GM23248 (cell line): ENCODE data around the gene HSD17B10. TPM values are rescaled to one million over a fixed set of nuclear protein-coding genes. Genes with fewer than 3 reads are reported as not detected.
"Not testable (repeated sequence)": the region's sequence is repeated elsewhere in the genome, so short reads cannot be mapped to it uniquely, and the experiment has no call there.

Experiments used
- DNase-seq: peaks from one replicate; pipeline ENCODE4 v3.0.0-alpha.2; 2015
- H2AFZ ChIP-seq: fragments of 200-600 bp; sonication (generic); 2 replicates; pipeline ENCODE4 v1.6.1; 2016; ENCODE audit warnings: antibody characterized with exemption
- H3F3A ChIP-seq: fragments of 200-600 bp; sonication (generic); 2 replicates; pipeline ENCODE4 v1.6.1; 2016; ENCODE audit warnings: mild to moderate bottlenecking, antibody characterized with exemption, mixed run types; ENCODE audit not compliant: insufficient read depth
- H3K27ac ChIP-seq: fragments of 200-600 bp; sonication (generic); 2 replicates; pipeline ENCODE4 v1.5.1; 2016; ENCODE audit warnings: mild to moderate bottlenecking
- H3K27me3 ChIP-seq: fragments of 200-600 bp; sonication (generic); replicated peaks from 2 replicates; pipeline ENCODE4 v1.6.1; 2016; ENCODE audit warnings: mild to moderate bottlenecking; ENCODE audit not compliant: insufficient read depth
- H3K36me3 ChIP-seq: fragments of 200-600 bp; sonication (generic); 2 replicates; pipeline ENCODE4 v1.6.1; 2016; ENCODE audit warnings: low read depth, mild to moderate bottlenecking
- H3K4me1 ChIP-seq: fragments of 200-600 bp; sonication (generic); 2 replicates; pipeline ENCODE4 v1.6.1; 2016; ENCODE audit warnings: mild to moderate bottlenecking; ENCODE audit not compliant: insufficient read depth
- H3K4me2 ChIP-seq: fragments of 200-600 bp; sonication (generic); one replicate; pipeline ENCODE4 v1.6.1; 2016; ENCODE audit warnings: mild to moderate bottlenecking; ENCODE audit not compliant: unreplicated experiment
- H3K4me3 ChIP-seq: fragments of 200-600 bp; sonication (generic); 2 replicates; pipeline ENCODE4 v1.5.1; 2016; ENCODE audit warnings: mild to moderate bottlenecking
- H3K79me2 ChIP-seq: fragments of 200-600 bp; sonication (generic); 2 replicates; pipeline ENCODE4 v1.6.1; 2016; ENCODE audit warnings: mild to moderate bottlenecking; ENCODE audit not compliant: insufficient read depth
- H3K9ac ChIP-seq: fragments of 200-600 bp; sonication (generic); 2 replicates; pipeline ENCODE4 v1.6.1; 2016; ENCODE audit warnings: mild to moderate bottlenecking
- H3K9me2 ChIP-seq: fragments of 200-600 bp; sonication (generic); 2 replicates; pipeline ENCODE4 v1.6.1; 2016; ENCODE audit warnings: mixed run types, mild to moderate bottlenecking, moderate library complexity; ENCODE audit not compliant: insufficient read depth
- H3K9me3 ChIP-seq: fragments of 200-600 bp; sonication (generic); one replicate; pipeline ENCODE4 v1.6.1; 2017; ENCODE audit warnings: low read depth
- H4K20me1 ChIP-seq: fragments of 200-600 bp; sonication (generic); 2 replicates; pipeline ENCODE4 v1.6.0; 2016; ENCODE audit not compliant: insufficient read depth
- EZH2 ChIP-seq: fragments of 200-600 bp; sonication (generic); IDR thresholded peaks from 2 replicates; pipeline ENCODE4 v1.6.1; 2018; ENCODE audit warnings: antibody characterized with exemption, mild to moderate bottlenecking; ENCODE audit not compliant: insufficient read depth, poor library complexity, severe bottlenecking
- EZH2phosphoT487 ChIP-seq: fragments of 200-600 bp; sonication (generic); IDR thresholded peaks from 2 replicates; pipeline ENCODE4 v1.6.1; 2018; ENCODE audit warnings: antibody characterized with exemption, moderate library complexity, mild to moderate bottlenecking, low read depth; ENCODE audit not compliant: insufficient read depth
- WGBS, 2 experiments: methylation state at CpG; one replicate each; pipeline ENCODE4 v1.1.6; 2015 to 2017; ENCODE audit warnings: low lambda C conversion rate in 2 of 2, low coverage in 1 of 2; ENCODE audit errors: missing lambda C conversion rate in 2 of 2; 5-methylcytosine and 5-hydroxymethylcytosine counted together
- in situ Hi-C: fragments of 300-500 bp; cut with MboI; formaldehyde crosslinking; loops from 2 replicates; pipeline ENCODE4 v1.15.0; 2020
- polyA plus RNA-seq: library from polyadenylated mRNA; unstranded; fragments of >200 nt; fragmentation: Nextera tagmentation; extraction: Ambion mirVana; gene quantifications from 2 replicates; pipeline ENCODE4 v1.2.1, GENCODE V29; 2016
- total RNA-seq: library from RNA; depleted of rRNA; stranded (reverse); fragments of >200 nt; shearing (Covaris generic); gene quantifications from 2 replicates; pipeline ENCODE4 v1.2.3, GENCODE V29; 2014

HSD17B10 gene
- total and polyA plus RNA-seq, 2 experiments from 2014 or later = 47.9 to 70.2 TPM

DNA sequence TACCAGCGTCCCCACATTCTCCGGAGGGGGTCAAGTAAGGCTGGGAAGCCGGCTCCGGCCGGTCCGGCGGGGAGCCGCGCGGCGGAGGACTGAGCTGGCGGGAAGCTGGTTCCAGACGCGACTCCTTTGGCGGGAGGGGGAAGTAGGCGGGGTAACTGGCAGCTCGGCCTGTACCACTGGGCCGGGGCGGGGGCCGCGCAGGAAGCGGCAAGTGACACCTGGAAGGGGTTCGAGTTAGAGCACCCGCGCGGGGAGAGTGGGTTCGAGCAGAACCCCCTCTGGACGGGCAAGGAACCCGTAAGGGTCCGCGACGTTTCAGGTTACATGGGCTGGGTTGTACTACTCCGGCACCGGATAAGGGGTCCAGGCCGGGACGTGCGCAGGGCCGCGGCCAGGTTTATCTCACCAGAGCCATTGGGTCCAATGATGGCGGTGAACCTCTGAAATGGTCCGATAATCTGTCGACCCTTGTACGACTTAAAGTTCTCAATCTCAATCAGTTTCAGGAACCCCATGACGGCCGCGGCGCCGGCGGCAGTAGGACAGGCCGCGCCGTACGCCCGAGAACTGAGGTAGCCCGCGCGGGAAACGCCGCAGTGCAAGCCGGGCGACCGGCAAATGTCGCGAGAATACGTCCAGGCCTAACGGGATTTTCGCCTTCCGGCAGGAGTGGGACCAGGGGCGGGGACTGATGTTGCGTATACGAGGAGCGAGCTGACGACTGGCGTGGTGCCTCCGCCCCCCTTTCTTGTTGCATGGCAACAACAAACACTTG lies 11.9 kb downstream of the HSD17B10 start, which contains the start of gene SMC1A:
SMC1A (minus strand) TSS at position 569 of the 775 bp plus-strand sequence; CDS start at position 515, 54 bp downstream.
- Histone ChIP-seq H3K4me2 (peak within 1 kb of the TSS; percentile 93), H2AFZ (peak within 1 kb of the TSS; percentile 87), H3K79me2 (peaks cover 45% of the 10 kb centered on the region), H3K9me2 (no peaks in the 10 kb centered on the region), H3K27ac (peak within 1 kb of the TSS; percentile 87), H3K27me3 (no peaks in the 10 kb centered on the region), H3K36me3 (no peaks in the 10 kb centered on the region), H3K9me3 (no peaks in the 10 kb centered on the region), H3K9ac (peak within 1 kb of the TSS; percentile 99), H3K4me3 (peak within 1 kb of the TSS; percentile 97), H3F3A (no peaks in the 10 kb centered on the region), H4K20me1 (no peaks in the 10 kb centered on the region), H3K4me1 (no peaks in the 10 kb centered on the region)
- peak; percentile 96 for DNase-seq
- in situ Hi-C loops = no loop called here
- no peak for TF ChIP-seq EZH2
- no peak for TF ChIP-seq EZH2phosphoT487
- 1 to 2% methylated on average over 47 to 56 of the region's 75 CpGs for WGBS, 2 experiments

- TF ChIP-seq EZH2phosphoT487 = no peak
- TF ChIP-seq EZH2 = no peak
- H4K20me1 ChIP-seq = no peaks in the 10 kb centered on the region
- WGBS, 2 experiments = 0 to 1% methylated on average over 10 to 11 of the region's 15 CpGs
- no peaks in the 10 kb centered on the region for H3K9me2 ChIP-seq
- H3K79me2 ChIP-seq = peaks cover 51% of the 10 kb centered on the region
- H3K27ac ChIP-seq = peak overlapping the region; percentile 87
- no peaks in the 10 kb centered on the region for H3K36me3 ChIP-seq
- peak overlapping the region; percentile 99 for H3K9ac ChIP-seq
- peak overlapping the region; percentile 97 for H3K4me3 ChIP-seq
- H3K4me2 ChIP-seq = peak overlapping the region; percentile 93
- H3F3A ChIP-seq = no peaks in the 10 kb centered on the region
- no peaks in the 10 kb centered on the region for H3K4me1 ChIP-seq
- peak overlapping the region; percentile 81 for H2AFZ ChIP-seq
- DNase-seq = no peak
- no peaks in the 10 kb centered on the region for H3K27me3 ChIP-seq
- no peaks in the 10 kb centered on the region for H3K9me3 ChIP-seq
- in situ Hi-C loops = no loop called here
Measured at GRCh38 chrX:53421772-53422085, 12.4 kb downstream of the HSD17B10 start.

DNA sequence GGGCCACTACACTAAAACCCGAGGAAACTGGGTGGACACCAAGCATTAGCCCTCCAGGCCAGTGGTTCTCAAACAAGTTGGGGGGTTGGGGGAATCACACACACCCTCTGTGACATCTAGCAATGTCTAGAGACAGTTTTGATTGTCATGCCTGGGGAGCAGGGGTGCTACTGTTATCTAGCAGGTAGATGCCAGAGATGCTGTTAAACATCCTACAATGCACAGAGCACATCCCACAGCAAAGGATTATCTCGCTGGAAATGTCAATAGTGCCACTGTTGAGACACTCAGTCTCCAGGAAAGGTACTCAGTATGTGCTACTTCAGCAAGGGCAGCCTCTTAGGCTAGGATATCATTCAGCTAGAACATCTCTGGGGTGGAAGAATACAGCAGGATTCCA lies 13.0 kb downstream of the HSD17B10 start:
- Histone ChIP-seq H4K20me1 (no peaks in the 10 kb centered on the region), H3K9me2 (no peaks in the 10 kb centered on the region), H3K4me3 (peak overlapping the region; percentile 97), H2AFZ (no peak overlapping the region), H3K4me1 (no peaks in the 10 kb centered on the region), H3K36me3 (no peaks in the 10 kb centered on the region), H3K79me2 (peaks cover 56% of the 10 kb centered on the region), H3K27ac (no peak overlapping the region), H3K9me3 (no peaks in the 10 kb centered on the region), H3K9ac (peak overlapping the region; percentile 99), H3K27me3 (no peaks in the 10 kb centered on the region), H3K4me2 (peak overlapping the region; percentile 93), H3F3A (no peaks in the 10 kb centered on the region)
- WGBS, 2 experiments = 42 to 46% methylated on average over 2 of the region's 2 CpGs
- TF ChIP-seq EZH2 = no peak
- in situ Hi-C loops = no loop called here
- no peak for DNase-seq

GRCh38 chrX:53420351-53420750 lies 13.8 kb downstream of the HSD17B10 start:
- H3K4me2 ChIP-seq, in situ Hi-C loops: not testable (repeated sequence)

DNA sequence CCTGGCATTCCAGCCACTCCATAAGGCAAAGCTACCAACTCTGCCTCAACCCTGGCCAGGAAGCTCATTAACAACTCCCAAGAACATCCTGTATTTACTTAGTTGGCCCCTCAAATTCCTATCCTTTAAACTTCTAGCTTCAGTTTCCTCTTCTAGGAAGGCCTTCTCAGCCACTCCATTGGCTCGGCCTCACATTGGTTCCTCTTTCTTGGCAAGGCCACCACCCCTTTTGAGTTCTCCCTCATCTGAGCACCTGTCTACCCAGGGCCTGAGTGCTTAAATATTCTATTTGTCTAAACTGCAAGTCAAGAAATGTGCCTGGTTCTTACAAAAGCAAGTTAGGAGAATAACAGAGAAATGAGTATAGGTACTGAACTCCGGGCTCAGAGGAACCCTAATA lies 21.7 kb downstream of the HSD17B10 start:
- Histone ChIP-seq H3K4me3 (no peak overlapping the region), H3K36me3 (no peaks in the 10 kb centered on the region), H3K79me2 (peaks cover 30% of the 10 kb centered on the region), H3F3A (no peaks in the 10 kb centered on the region), H3K9ac (no peak overlapping the region), H3K4me2 (no peak overlapping the region), H4K20me1 (no peaks in the 10 kb centered on the region), H3K4me1 (no peaks in the 10 kb centered on the region), H3K27me3 (no peaks in the 10 kb centered on the region), H3K9me3 (no peaks in the 10 kb centered on the region), H3K9me2 (no peaks in the 10 kb centered on the region), H2AFZ (no peak overlapping the region), H3K27ac (no peak overlapping the region)
- TF ChIP-seq EZH2 = no peak
- no peak for TF ChIP-seq EZH2phosphoT487
- WGBS, 2 experiments = 98 to 100% methylated on average over 2 of the region's 2 CpGs
- no peak for DNase-seq
- in situ Hi-C loops = no loop called here

More at GRCh38 chrX:53420351-53420750, 13.8 kb downstream of the HSD17B10 start:
- H3K4me3 ChIP-seq, H3K36me3 ChIP-seq, H3K9me2 ChIP-seq, DNase-seq, H3K9me3 ChIP-seq, H2AFZ ChIP-seq, H4K20me1 ChIP-seq, H3K27ac ChIP-seq, H3K9ac ChIP-seq, H3F3A ChIP-seq, H3K4me1 ChIP-seq, H3K27me3 ChIP-seq: not testable (repeated sequence)
- 93 to 96% methylated on average over 3 of the region's 3 CpGs for WGBS, 2 experiments
- peaks cover 60% of the 10 kb centered on the region for H3K79me2 ChIP-seq
